Stimulated activated CD8-positive, alpha-beta memory T cell treated with anti-CD3 and anti-CD28 coated beads, Interleukin-7, amount 100 ng/mL, for 1 hour (primary cell): ENCODE data around the gene AOPEP.

Source experiments
- DNase-seq, 2 donors: peaks; one replicate each; pipeline ENCODE4 v3.0.0-alpha.2; 2020; ENCODE audit warnings: low read depth in 2 of 2

Gene AOPEP

GRCh38 chr9:95060234-95060633 lies 333.7 kb downstream of the AOPEP start:
- DNase-seq = no peak

DNA sequence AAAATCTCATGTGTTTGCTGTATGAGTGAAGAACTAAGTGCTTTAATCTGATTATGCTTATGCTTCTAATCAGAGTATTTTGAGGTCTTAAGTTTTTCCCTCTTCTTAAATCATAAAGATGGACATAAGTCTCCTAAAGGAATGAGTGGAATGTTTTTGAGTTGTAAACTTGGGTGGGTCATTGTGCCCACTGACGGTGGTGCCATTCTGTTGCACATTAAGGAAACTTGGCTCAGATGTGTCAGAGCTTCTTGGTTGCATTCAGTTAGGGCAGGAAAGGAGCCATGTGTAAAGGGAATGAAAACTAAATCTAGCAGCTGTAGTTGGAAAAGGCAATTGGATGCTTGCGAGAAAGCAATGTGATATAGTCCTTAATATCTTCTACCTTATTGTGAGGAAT lies 334.4 kb downstream of the AOPEP start:
- no peak for DNase-seq

- no peak for DNase-seq
Measured at GRCh38 chr9:95061916-95062595, 335.6 kb downstream of the AOPEP start.

- DNase-seq = no peak
Measured at GRCh38 chr9:95062596-95063065, 336.1 kb downstream of the AOPEP start.

- no peak for DNase-seq
Measured at GRCh38 chr9:95063300-95063699, 336.8 kb downstream of the AOPEP start.

DNA sequence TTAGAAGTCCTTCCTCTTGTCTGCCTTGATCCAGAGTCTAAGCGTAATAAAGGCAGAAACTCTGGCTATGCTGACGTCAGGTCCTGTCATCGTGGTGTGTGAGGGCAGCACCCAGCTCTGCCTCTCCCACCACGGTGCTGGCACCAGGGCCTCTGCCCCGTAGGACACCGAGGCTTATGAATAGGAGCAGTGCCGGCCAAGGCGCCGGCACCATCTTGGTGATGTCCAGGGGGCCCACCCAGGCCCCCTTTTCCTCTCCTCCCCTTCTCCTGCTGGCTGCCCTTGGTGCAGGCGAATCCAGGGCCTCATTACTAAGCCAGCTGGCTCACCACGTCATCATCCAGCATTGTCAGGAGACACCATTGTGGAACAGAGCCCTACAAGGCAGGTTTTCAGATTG lies 338.7 kb downstream of the AOPEP start:
- no peak for DNase-seq

GRCh38 chr9:95067057-95067456 lies 340.6 kb downstream of the AOPEP start:
- DNase-seq = no peak

GRCh38 chr9:95067897-95068296 lies 341.4 kb downstream of the AOPEP start:
- no peak for DNase-seq

- no peak for DNase-seq
Measured at GRCh38 chr9:95070549-95071021, 344.1 kb downstream of the AOPEP start.

GRCh38 chr9:95071450-95071849 lies 345.0 kb downstream of the AOPEP start:
- no peak for DNase-seq

DNA sequence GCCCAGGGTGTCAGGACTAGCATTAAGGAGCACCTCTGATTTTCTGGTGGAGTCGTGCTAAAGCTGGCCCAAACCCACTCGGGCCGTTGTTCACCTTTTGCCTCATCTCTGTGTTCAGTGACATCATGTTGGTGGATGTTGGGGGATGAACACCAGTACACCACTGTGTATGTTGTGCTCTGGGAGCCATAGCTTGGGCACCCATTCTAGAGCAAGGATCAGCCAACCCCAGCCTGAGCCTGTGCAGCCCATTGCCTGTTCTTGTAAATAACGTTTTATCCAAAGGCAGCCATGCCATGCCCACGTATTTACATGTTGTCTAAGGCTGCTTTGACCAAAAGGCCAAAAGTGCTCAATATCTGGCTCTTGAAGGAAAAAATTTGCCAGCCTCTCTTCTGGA lies 345.4 kb downstream of the AOPEP start:
- no peak for DNase-seq

DNA sequence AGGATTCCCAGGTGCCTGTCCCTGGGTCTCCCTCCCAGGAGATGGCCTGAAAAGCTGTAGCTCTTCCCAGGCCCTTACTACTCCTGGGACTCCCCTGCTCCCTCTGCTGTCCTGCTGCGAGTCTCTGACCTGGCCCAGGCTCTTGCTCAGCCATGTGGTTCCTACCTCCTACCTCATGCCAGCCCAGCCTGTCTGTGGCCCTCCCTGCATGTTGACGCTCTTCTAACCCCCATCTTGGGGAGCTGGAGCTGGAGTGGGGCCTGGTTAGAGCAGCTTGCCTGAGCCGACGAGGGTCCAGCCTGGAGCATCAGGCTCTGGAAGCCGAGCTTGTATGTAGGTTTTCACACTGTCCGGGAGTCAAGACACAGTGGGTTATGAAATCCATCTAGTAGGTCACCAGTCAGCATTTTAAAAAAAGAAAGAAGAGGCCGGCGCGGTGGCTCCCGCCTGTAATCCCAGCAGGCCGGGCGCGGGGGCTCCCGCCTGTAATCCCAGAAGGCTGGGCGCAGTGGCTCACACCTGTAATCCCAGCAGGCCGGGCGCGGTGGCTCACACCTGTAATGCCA lies 346.6 kb downstream of the AOPEP start:
- DNase-seq = no peak

GRCh38 chr9:95073918-95074317 lies 347.4 kb downstream of the AOPEP start:
- no peak for DNase-seq

GRCh38 chr9:95074632-95075031 lies 348.1 kb downstream of the AOPEP start:
- no peak for DNase-seq

DNA sequence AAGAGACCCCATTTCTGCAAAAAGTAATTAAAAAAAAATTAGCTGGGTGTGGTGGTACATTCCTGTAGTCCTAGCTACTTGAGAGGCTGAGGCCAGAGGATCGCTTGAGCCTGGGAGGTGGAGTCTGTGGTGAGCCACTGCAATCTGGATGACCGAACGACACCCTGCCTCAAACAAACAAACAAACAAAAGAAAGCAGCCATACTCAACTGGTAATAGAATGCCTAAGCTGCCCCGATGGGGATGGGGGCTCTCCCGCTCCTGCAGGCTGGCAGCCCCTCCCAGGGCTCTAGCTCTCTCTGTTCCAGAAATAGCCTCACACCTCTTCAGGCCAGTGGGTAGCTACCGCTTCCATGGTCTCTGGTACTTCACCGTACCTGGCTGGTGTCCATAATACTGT lies 349.2 kb downstream of the AOPEP start:
- DNase-seq = no peak

- no peak for DNase-seq
Measured at GRCh38 chr9:95076696-95077052, 350.2 kb downstream of the AOPEP start.

DNA sequence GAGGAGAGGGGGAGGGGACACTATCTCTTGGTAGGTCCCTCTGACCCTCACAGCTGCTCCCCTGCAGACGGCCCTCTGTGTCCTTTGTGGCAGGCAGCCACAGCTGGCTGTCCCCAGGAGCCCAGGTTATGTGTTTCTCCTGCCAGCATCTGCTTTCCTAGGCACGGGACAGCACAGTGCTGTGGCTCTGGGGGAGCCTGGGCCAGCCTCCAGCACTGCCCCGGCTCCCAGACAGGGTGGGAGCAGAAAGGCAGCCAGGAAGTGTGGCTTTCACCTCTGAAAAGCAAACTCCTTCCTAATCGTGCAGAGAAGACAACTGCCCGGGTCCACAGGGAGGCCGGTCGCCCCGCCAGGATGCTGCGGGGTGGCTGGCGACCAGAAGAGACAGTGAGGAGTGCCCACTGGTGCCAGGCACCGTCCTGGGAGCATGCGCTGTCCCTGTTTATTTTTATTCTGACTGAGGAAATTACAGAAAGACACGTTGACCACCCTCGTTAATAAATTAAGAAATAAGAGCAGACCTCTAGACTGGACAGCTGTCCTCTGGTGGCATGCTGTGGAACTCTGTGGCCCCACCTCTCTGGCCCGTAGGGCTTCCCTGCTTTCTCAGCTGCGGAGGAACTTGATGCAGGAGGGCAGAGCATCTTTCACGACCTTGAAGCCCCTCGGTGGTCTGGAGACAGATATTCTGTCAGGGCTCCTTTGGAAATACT lies 350.7 kb downstream of the AOPEP start:
- no peak for DNase-seq

DNA sequence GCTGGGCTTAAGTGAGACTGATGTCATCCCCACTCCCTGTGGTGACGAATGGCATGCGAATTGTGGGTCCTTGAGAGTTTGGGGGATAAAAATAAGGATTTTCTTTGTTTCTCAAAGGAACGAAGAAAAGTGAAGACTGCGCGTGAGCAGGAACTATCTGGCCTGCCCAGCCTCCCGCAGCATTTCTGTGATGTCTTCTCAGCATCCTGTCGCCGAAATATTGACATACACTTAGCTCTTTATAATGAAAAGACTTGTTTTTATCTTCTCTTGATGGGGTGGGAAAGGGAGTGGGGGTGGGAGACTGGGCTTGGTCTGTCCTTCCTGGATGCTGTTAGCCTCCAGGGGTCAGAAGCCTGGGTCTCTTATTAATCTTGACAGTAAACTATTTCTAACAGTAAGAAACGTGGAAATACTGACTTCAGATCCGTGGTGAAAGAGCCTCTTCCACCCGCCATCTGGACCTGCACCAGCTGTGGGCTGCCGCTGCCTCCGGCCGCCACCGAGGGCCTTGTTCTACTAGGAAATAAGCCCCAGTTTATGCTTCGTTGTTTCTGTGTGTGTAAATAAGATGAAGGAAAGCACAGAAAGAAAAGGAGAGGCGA lies 351.4 kb downstream of the AOPEP start:
- DNase-seq = no peak

- DNase-seq = no peak
Measured at GRCh38 chr9:95078511-95078910, 352.0 kb downstream of the AOPEP start.

DNA sequence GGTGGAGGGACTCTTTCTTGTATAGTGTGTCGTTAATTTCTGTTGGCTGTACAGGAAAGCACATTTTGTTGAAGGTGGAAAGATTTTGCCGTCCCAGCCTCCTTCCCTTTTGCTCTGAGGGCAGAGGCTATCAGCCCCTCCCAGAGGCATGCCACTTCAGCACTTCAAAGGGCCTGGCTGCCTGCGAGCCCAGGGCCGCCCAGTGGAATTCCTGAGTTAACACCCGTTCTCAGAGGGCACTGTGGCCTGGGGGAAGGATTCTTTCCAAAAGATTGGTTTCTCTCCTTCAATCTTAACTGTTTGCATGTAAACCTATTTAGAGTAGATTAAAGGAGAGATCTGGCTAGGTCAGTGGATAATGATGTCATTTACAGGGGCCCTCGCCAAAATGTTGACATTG lies 352.4 kb downstream of the AOPEP start:
- no peak for DNase-seq

DNA sequence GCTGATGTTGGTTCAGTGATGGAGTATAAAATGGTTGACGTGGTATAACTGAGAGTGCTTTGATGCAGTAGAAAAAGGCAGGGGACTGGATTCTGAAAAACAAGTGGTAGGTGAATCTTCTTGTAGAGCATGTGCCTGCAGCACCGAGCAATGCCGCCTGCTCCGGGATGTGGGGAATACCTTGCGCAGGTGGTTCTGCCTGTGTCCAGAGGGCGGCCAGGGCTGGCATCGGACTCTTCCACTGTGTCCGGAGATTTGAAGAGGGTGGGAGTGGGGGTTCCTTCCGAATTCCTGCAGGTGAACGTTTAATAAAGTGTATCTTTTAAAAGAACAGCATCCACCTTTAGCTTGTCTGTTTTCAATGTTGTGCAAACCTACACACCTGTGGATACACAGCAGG lies 353.0 kb downstream of the AOPEP start:
- no peak for DNase-seq

- DNase-seq = no peak
Measured at GRCh38 chr9:95080961-95081647, 354.6 kb downstream of the AOPEP start.
